ENCODE results near the gene PRKAA1.

Gene PRKAA1

GRCh38 chr5:40716590-40716989, 81.6 kb downstream of the PRKAA1 start:
- TF ChIP-seq ZBTB7A (IDR thresholded peaks at IDR 0.05; ENCODE audit: low read depth) (no peak), EGR1 (IDR thresholded peaks at IDR 0.05) (no peak), TAF1 (IDR thresholded peaks at IDR 0.05; ENCODE audit: low read depth) (no peak), NFIC (IDR thresholded peaks at IDR 0.05) (no peak), FOXM1 (IDR thresholded peaks at IDR 0.05; ENCODE audit: borderline replicate concordance, low read depth) (no peak), CREB1 (IDR thresholded peaks at IDR 0.05; ENCODE audit: low read depth) (no peak), REST (IDR thresholded peaks at IDR 0.05; ENCODE audit: low read depth) (no peak)
- TF ChIP-seq, protein P1, sequence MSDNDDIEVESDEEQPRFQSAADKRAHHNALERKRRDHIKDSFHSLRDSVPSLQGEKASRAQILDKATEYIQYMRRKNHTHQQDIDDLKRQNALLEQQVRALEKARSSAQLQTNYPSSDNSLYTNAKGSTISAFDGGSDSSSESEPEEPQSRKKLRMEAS (IDR thresholded peaks at IDR 0.05): no peak
- TF ChIP-seq, protein P2, sequence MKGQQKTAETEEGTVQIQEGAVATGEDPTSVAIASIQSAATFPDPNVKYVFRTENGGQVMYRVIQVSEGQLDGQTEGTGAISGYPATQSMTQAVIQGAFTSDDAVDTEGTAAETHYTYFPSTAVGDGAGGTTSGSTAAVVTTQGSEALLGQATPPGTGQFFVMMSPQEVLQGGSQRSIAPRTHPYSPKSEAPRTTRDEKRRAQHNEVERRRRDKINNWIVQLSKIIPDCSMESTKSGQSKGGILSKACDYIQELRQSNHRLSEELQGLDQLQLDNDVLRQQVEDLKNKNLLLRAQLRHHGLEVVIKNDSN (IDR thresholded peaks at IDR 0.05): no peak

GRCh38 chr5:40716000-40716399, 82.2 kb downstream of the PRKAA1 start:
- no peak for TF ChIP-seq FOXM1 (IDR thresholded peaks at IDR 0.05; ENCODE audit: borderline replicate concordance, low read depth)
- no peak for TF ChIP-seq RAD21 (IDR thresholded peaks at IDR 0.05; ENCODE audit: low read depth)
- TF ChIP-seq NFIC (IDR thresholded peaks at IDR 0.05): no peak
- TF ChIP-seq ZBTB7A (IDR thresholded peaks at IDR 0.05; ENCODE audit: low read depth): no peak
- no peak for TF ChIP-seq EP300 (IDR thresholded peaks at IDR 0.05; ENCODE audit: borderline replicate concordance)
- no peak for TF ChIP-seq CREB1 (IDR thresholded peaks at IDR 0.05; ENCODE audit: low read depth)
- no peak for TF ChIP-seq YY1 (IDR thresholded peaks at IDR 0.05; ENCODE audit: low read depth)
- TF ChIP-seq TCF12 (IDR thresholded peaks at IDR 0.05; ENCODE audit: low read depth): no peak
- no peak for TF ChIP-seq REST (IDR thresholded peaks at IDR 0.05; ENCODE audit: low read depth)
- TF ChIP-seq, protein P1 (IDR thresholded peaks at IDR 0.05): no peak

GRCh38 chr5:40714001-40714400, 84.2 kb downstream of the PRKAA1 start:
- TF ChIP-seq, protein P1 (IDR thresholded peaks at IDR 0.05): no peak
- no peak for TF ChIP-seq RAD21 (IDR thresholded peaks at IDR 0.05; ENCODE audit: low read depth)
- no peak for TF ChIP-seq CEBPB (IDR thresholded peaks at IDR 0.05)
- TF ChIP-seq NFIC (IDR thresholded peaks at IDR 0.05): no peak
- TF ChIP-seq, protein P2 (IDR thresholded peaks at IDR 0.05): no peak

Data from Ishikawa (cell line).